ENCODE measurements around the gene MAST4.

GRCh38 chr5:66739951-66740350 lies 143.8 kb downstream of the MAST4 start:
- TF ChIP-seq CTCF (IDR thresholded peaks at IDR 0.05) (no peak), EZH2phosphoT487 (IDR thresholded peaks at IDR 0.05) (no peak), EZH2 (IDR thresholded peaks at IDR 0.05) (no peak)

Measured in neural progenitor cell (in vitro differentiated cells).